Measurements from ENCODE around the gene ETFA. TPM values are rescaled to one million over a fixed set of nuclear protein-coding genes. Genes with fewer than 3 reads are reported as not detected.

The ETFA gene
- total RNA-seq, 4 donors from 2014 or later, result 90.9 to 233 (median 99.9) TPM

GRCh38 chr15:76353903-76354302 lies 42.6 kb upstream of the ETFA start:
- intact Hi-C loops (cut with DNase I; ENCODE audit: low total_unique reads), result no loop called here
- Histone ChIP-seq H3K4me1 (no peaks in the 10 kb centered on the region), H3K27ac (no peak overlapping the region), H3K4me3 (no peak overlapping the region), H3K27me3 (no peaks in the 10 kb centered on the region), H3K9me3 (no peaks in the 10 kb centered on the region), H3K36me3 (no peaks in the 10 kb centered on the region)
- no peak for DNase-seq
- TF ChIP-seq POLR2A (IDR thresholded peaks at IDR 0.05) (no peak), CTCF (IDR thresholded peaks at IDR 0.05) (no peak)

- TF ChIP-seq POLR2A (IDR thresholded peaks at IDR 0.05) (no peak), CTCF (IDR thresholded peaks at IDR 0.05) (no peak)
- Histone ChIP-seq H3K27ac (no peak overlapping the region), H3K4me1 (no peaks in the 10 kb centered on the region), H3K9me3 (no peaks in the 10 kb centered on the region), H3K4me3 (no peak overlapping the region), H3K36me3 (no peaks in the 10 kb centered on the region), H3K27me3 (peaks cover 0 to 5% of the 10 kb centered on the region in 2 donors)
- intact Hi-C loops (cut with DNase I; ENCODE audit: low total_unique reads), result no loop called here
- no peak for DNase-seq
Measured at GRCh38 chr15:76353023-76353577, 41.8 kb upstream of the ETFA start.

- Histone ChIP-seq H3K27ac (no peak overlapping the region), H3K9me3 (no peaks in the 10 kb centered on the region), H3K4me1 (peaks cover 0 to 12% of the 10 kb centered on the region in 2 donors), H3K36me3 (no peaks in the 10 kb centered on the region), H3K4me3 (no peak overlapping the region), H3K27me3 (peaks cover 27 to 41% of the 10 kb centered on the region in 2 donors)
- no peak for TF ChIP-seq CTCF (IDR thresholded peaks at IDR 0.05)
- no peak for TF ChIP-seq POLR2A (IDR thresholded peaks at IDR 0.05)
- intact Hi-C loops (cut with DNase I; ENCODE audit: low total_unique reads), result no loop called here
- no peak for DNase-seq
Measured at GRCh38 chr15:76349301-76350070, 38.2 kb upstream of the ETFA start.

GRCh38 chr15:76347482-76348055 lies 36.3 kb upstream of the ETFA start:
- H3K4me1 ChIP-seq, result peaks cover 0 to 15% of the 10 kb centered on the region in 2 donors
- H3K27me3 ChIP-seq, result peaks cover 44 to 59% of the 10 kb centered on the region in 2 donors
- no peak for DNase-seq
- H3K36me3 ChIP-seq, result no peaks in the 10 kb centered on the region
- H3K9me3 ChIP-seq, result no peaks in the 10 kb centered on the region
- H3K27ac ChIP-seq, result no peak overlapping the region
- intact Hi-C loops (cut with DNase I; ENCODE audit: low total_unique reads), result no loop called here
- TF ChIP-seq POLR2A (IDR thresholded peaks at IDR 0.05), result no peak
- no peak for TF ChIP-seq CTCF (IDR thresholded peaks at IDR 0.05)
- no peak overlapping the region for H3K4me3 ChIP-seq

Measured in uterus (tissue), 4 donors.